ENCODE measurements around the gene TANGO6.

GRCh38 chr16:68902003-68902968 is 59.0 kb downstream of the TANGO6 start:
- peak; percentile 86 for TF ChIP-seq CTCF (conservative IDR thresholded peaks at IDR 0.05; ENCODE audit: low read depth, low read length)
- TF ChIP-seq EZH2 (IDR thresholded peaks at IDR 0.05; ENCODE audit: borderline replicate concordance, low read depth, low read length, poor library complexity, severe bottlenecking): no peak
